HL-60/S4 treated with retinoic acid at 250 ng/mL for 4 days and 3 days (cell line): ENCODE data around the gene ZNF57.
"Not testable (repeated sequence)": the region's sequence is repeated elsewhere in the genome, so short reads cannot be mapped to it uniquely, and the experiment has no call there.

Source experiments
- in situ Hi-C: fragments of 300-500 bp; cut with MboI; formaldehyde crosslinking; loops from 2 replicates; pipeline ENCODE4 v1.7.0; 2022; ENCODE audit warnings: low sequenced_read_pairs

The ZNF57 gene

GRCh38 chr19:2890531-2890930 lies 10.2 kb upstream of the ZNF57 start:
- in situ Hi-C loops: not testable (repeated sequence)

- in situ Hi-C loops: no loop called here
Measured at GRCh38 chr19:2896694-2897093, 4.0 kb upstream of the ZNF57 start.

GRCh38 chr19:2902590-2903218 lies 2.0 kb downstream of the ZNF57 start:
- in situ Hi-C loops: no loop called here

- in situ Hi-C loops: not testable (repeated sequence)
Measured at GRCh38 chr19:2903326-2903725, 2.6 kb downstream of the ZNF57 start.

- in situ Hi-C loops: no loop called here
Measured at GRCh38 chr19:2905918-2906519, 5.3 kb downstream of the ZNF57 start.

GRCh38 chr19:2906631-2907195 lies 6.0 kb downstream of the ZNF57 start:
- in situ Hi-C loops: no loop called here

GRCh38 chr19:2912306-2912705 lies 11.6 kb downstream of the ZNF57 start:
- in situ Hi-C loops: no loop called here

GRCh38 chr19:2917275-2918184 lies 16.8 kb downstream of the ZNF57 start:
- in situ Hi-C loops: no loop called here

- in situ Hi-C loops: no loop called here
Measured at GRCh38 chr19:2922987-2923386, 22.3 kb downstream of the ZNF57 start.

GRCh38 chr19:2923510-2923909 lies 22.8 kb downstream of the ZNF57 start:
- in situ Hi-C loops: no loop called here

GRCh38 chr19:2926341-2927031 lies 25.8 kb downstream of the ZNF57 start:
- in situ Hi-C loops: no loop called here

- in situ Hi-C loops: no loop called here
Measured at GRCh38 chr19:2927032-2927430, 26.3 kb downstream of the ZNF57 start.

- in situ Hi-C loops: no loop called here
Measured at GRCh38 chr19:2933490-2933910, 32.8 kb downstream of the ZNF57 start.

GRCh38 chr19:2935863-2936262 lies 35.1 kb downstream of the ZNF57 start:
- in situ Hi-C loops: not testable (repeated sequence)

GRCh38 chr19:2942928-2943640 lies 42.4 kb downstream of the ZNF57 start:
- in situ Hi-C loops: no loop called here

GRCh38 chr19:2944403-2944774 lies 43.7 kb downstream of the ZNF57 start:
- in situ Hi-C loops: no loop called here

- in situ Hi-C loops: no loop called here
Measured at GRCh38 chr19:2944775-2945574, 44.2 kb downstream of the ZNF57 start, which contains the start of gene ZNF77. ZNF77 (minus strand) TSS chr19:2944971; CDS start chr19:2944840, 131 bp downstream.

- in situ Hi-C loops: no loop called here
Measured at GRCh38 chr19:2945575-2946184, 45.0 kb downstream of the ZNF57 start.

- in situ Hi-C loops: loop anchor here (25.0 kb wide), 1 partner anchor 162 kb away; no protein-coding TSS in a partner anchor
Measured at GRCh38 chr19:2949939-2950285, 49.2 kb downstream of the ZNF57 start.
